Left lobe of liver (tissue), 2 donors: ENCODE measurements around the gene PIANP. TPM values are rescaled to one million over a fixed set of nuclear protein-coding genes. Genes with fewer than 3 reads are reported as not detected.
"Not testable (repeated sequence)": the region's sequence is repeated elsewhere in the genome, so short reads cannot be mapped to it uniquely, and the experiment has no call there.

Source experiments
- ATAC-seq: fragments of 200-7000 bp; cut with Tn5 transposase; one replicate; pipeline ENCODE4 v1.9.1; 2020; ENCODE audit warnings: mild to moderate bottlenecking, moderate library complexity
- DNase-seq: peaks from one replicate; pipeline ENCODE4 v3.0.0-alpha.2; 2020; ENCODE audit warnings: low spot score
- total RNA-seq: library from RNA; stranded (reverse); gene quantifications from one replicate; pipeline ENCODE4 v1.2.1, GENCODE V29; 2021
- donor health status: DM: no; HTN: no; CAD: no; lungs with moderate emphysema.
- donor health status: DM: no; HTN: yes; CAD: no.

The PIANP gene, protein sequence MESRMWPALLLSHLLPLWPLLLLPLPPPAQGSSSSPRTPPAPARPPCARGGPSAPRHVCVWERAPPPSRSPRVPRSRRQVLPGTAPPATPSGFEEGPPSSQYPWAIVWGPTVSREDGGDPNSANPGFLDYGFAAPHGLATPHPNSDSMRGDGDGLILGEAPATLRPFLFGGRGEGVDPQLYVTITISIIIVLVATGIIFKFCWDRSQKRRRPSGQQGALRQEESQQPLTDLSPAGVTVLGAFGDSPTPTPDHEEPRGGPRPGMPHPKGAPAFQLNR
- total RNA-seq, result not detected

DNA sequence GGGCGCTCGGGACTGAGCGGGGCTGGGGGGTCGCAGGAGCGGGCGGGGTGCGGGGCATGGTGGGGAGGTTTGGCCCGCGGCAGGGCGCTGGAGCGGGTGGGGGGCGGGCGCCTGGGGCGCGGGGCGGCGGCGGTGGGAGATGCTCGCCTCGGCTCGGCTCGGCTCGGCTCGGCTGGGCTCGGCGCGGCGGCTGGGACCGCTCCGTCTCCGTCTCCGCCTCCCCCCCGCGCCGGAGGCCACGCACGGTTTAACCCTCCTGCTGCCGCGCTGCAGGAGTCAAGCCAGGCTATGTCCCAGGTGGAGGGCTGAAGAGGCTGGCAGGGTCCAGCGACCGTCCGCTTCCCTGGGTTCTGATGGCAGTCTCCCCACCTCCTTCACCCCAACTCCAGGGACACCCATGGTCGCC lies at the start of gene PIANP:
TSS of gene PIANP (minus strand) at position 170 of the 406 bp plus-strand sequence. CDS start 2,754 bp downstream, outside the sequence.
- DNase-seq, result no peak
- ATAC-seq, result peak; percentile 60

DNA sequence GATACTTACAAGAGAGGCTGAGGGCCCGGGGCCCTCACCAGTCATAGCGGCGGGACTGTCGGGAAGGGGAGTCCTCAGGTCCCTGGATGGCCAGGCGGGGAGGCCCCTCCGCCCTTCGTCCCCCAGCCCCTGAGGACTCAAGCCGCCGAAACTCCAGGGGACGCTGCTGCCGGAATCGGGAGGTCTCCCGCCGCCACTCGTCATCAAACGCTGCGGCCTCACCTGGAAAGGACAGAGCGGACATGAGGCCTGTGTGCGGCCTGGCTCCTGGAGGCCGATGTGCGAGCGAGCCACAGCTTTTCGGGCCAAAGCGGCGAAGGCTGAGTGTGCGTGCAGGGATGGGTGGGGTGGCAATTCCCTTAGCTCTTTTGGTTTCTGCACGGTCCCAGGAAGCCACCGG lies 48.1 kb upstream of the PIANP start:
- no peak for DNase-seq
- ATAC-seq, result no peak

DNA sequence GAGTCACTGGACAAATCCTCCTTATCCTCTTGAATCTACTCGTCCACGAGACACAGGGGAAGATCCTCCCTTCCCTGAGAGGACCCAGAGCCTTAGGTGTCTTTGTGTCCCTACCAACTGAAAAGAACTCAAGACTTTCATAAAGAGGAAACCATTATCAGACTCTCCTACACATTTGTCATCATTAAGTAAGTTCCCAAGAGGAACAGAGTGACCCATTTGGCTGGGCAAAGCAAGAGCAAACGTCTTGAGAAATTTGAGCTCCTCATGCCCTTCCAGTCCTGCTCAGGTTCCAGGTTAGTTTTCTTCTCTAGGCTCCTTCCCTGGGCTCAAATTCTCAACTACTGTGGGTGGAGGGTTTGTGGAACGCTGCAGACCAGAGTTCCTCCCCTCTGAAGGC lies 46.6 kb upstream of the PIANP start:
- ATAC-seq (no peak), DNase-seq (no peak)

DNA sequence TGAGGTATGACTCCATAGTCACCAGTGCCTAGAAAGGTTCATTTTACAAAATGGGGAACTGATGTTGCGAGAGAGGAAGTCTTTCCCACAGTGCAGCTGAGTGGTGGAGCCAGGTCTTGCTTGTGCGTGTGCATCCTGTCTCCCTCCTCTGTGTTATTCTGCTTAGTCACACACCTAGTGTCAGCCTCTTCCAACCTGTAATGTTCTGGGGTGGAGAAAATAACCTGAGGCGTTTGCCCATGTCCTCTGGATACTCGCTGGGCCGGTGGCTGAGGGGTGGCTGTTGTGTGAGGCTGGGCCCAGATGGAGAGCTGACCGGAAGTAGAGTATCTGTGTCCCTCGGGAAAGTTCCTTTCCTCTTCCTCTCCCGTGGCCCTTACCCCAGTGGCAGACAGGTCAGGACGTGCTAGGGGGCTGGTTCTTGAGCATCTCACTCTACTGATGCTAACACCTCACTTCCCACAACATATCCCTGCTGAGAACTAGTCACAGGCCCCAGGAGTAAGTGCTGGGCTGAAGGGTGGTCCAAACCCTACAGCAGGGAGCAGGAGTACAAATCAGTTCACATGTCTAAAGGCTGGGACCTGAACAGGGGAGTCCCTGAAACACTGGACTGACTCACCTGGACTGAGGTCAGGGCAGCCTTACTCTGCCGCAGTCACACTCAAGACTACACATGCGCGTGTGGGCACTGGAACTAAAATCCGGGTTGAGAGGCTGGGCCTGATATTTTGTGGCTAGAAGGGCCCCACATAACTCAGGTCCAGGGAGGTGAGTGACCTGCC lies 45.3 kb upstream of the PIANP start:
- ATAC-seq, result peak; percentile 45

DNA sequence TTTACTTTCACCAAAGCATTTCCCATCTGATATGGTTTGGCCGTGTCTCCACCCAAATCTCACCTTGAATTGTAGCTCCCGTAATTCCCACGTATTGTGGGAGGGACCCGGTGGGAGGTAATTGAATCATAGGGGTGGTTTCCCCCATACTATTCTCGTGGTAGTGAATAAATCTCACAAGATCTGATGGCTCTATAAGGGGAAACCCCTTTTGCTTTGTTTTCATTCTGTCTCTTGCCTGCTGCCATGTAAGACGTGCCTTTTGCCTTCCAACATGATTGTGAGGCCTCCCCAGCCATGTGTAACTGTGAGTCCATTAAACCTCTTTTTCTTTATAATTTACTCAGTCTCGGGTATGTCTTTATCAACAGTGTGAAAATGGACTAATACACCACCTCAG lies 42.7 kb upstream of the PIANP start:
- not testable (repeated sequence) for DNase-seq, ATAC-seq

More for the DNA sequence above, 45.3 kb upstream of the PIANP start:
- DNase-seq, result no peak

DNA sequence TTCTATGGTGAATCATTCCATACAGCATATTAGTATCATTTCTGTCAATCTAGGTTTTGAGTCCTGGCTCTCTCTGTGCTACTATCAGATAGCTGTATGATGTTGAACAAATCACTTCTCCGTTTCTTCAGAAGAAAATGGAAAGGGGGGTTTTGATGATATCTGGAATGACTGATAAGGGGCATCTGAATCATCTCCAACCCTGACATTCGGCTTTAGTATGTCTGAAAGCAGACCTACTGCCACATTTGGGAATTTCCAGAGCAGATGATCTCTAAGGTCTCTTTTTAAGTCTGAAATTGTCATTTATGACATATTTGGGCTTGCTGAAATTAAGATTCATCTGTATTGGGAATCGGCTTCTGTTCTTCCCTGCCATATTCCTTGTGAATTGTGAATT lies 42.2 kb upstream of the PIANP start:
- ATAC-seq (no peak), DNase-seq (no peak)

DNA sequence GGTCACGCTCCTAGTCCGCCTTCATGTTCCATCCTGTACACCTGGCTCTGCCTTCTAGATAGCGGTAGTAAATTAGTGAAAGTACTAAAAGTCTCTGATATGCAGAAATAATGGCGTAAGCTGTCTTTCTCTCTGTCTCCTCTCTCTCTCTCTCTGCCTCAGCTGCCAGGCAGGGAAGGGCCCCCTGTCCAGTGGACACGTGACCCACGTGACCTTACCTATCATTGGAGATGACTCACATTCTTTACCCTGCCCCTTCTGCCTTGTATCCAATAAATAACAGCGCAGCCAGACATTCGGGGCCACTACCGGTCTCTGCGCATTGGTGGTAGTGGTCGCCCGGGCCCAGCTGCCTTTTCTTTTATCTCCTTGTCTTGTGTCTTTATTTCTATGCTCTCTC lies 41.5 kb upstream of the PIANP start:
- DNase-seq, ATAC-seq: not testable (repeated sequence)

DNA sequence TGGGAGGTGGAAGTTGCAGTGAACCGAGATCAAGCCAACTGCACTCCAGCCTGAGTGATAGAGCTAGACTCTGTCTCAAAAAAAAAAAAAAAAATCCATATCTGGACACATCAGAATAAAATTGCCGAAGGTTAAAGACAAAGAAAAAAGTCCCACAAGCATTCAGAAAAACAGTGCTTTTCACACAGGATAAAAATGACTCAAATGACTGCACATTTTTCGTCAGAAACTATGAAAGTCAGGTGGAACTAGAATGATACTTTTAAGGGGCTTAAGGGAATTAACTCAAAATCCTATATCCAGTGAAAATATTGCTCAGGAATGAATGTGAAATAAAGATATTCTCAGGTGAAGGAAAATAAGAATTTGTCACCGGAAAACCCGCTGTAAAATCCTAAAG lies 36.1 kb upstream of the PIANP start:
- DNase-seq, result no peak
- no peak for ATAC-seq

DNA sequence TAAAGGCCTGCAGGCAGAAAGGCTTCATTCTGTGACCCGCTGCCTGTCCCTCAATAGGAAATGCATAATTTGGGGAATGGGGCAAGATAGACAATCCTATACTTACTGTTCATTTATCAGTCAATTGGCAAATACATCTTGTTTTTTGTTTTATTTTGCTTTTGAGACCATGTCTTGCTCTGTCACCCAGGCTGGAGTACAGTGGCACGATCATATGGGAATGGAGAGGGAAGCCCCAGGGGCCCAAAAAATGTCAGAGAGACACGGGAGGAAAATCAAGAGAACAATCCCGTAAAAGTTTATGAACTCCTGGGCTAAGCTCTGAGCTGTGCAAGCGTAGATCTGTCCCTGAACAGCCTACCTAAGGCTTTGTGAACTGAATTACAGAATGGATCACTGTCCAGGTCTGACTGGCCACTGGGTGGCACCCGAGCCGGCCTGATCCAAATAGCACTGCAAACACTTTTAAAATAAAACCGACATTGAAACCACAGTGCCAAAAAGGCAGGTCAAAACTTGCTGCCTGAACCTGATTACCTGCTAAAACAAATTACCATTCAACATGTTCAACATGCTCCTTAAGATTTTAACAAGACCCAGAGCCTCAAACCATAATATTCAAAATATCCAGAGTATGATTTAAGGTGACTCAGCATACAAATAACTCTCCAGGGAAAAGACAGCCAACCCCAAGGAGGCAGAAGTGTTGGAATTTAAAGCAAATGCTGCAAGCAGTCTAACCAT lies 35.0 kb upstream of the PIANP start:
- peak; percentile 81 for DNase-seq
- ATAC-seq, result peak; percentile 99

DNA sequence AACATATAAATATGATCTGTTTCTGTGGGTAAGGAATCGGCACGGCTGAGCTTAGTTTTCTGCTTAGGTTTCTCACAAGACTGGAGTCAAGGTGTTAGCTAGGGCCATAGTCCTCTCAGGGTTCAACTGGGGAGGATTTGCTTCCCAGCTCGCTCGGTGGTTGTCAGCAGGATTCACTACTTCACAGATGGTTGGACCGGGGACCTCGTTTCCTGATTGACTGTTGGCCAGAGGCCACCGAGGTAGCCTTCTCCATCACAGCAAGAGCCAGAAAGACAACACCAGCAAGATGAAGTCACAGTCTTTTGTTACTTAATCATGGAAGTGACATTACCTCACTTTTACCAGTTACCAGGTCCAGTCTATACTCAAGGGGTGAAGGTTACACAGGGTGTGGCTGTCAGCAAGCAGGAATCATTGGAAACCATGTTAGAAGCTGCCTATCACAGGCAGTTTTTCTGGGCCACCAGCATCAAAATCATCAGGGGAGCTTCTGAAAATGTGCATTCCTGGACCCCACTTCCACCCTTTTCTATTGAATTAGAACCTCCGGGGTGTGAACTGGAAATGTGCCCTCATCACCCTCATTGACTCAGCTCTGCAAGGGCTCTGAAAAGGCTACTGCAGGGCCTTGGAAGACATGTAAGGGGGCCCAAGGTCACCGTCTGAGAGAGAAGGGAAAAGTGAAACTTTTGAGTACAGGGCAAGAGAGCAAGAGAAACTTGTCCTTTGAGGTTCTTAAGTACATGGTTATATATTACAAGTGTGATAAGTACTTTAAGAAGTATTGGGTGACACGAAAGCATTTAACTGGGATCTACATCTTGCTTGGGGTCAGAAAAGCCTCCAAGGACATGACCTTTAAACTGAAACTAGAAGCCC lies 34.1 kb upstream of the PIANP start:
- DNase-seq (no peak), ATAC-seq (no peak)

DNA sequence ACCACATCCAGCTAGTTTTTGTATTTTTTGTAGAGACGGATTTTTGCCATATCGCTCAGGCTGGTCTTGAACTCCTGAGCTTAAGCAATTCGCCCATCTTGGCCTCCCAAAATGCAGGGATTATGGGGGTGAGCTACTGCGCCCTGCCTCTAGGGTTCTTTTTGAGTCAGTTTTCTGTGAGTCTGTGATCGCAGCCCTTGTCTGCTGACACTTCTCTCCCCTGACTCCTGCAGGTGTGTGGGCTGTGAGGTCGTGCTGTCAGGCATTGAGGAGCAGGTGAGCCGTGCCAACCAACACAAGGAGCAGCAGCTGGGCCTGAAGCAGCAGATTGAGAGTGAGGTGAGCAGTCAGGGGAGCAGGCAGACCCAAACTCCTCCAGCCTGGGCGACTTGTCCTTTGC lies 29.6 kb upstream of the PIANP start:
- DNase-seq, result no peak
- no peak for ATAC-seq

DNA sequence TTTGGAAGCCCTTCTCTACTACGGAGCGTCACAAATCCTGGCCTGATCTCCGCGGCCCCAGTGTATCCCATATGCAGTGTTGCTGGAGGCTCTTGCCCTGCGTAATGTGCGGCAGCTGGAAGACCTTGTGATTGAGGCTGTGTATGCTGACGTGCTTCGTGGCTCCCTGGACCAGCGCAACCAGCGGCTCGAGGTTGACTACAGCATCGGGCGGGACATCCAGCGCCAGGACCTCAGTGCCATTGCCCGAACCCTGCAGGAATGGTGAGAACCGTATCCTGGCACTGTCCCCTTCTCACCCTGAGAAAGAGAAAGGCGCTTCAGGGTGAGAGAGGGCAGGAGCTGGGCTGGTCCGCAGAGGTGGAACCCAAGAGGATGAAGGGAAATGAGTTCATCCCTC lies 28.6 kb upstream of the PIANP start:
- DNase-seq, result no peak
- ATAC-seq, result no peak

DNA sequence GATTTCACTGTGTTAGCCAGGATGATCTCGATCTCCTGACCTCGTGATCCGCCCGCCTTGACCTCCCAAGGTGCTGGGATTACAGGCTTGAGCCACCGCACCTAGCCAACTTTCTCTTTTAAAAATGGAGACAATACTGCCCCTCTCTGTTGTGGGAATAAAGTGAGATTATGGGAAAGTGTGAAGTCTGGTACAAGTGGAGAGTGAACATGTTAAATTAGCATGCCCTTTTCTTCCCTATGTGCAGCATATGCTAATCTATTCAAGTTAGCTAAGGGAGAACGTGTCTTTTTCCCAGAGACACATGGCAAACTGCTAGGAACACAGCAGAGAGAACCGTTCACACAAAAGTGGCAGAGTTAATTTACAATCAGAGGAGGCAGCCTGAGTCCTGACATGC lies 24.7 kb upstream of the PIANP start:
- ATAC-seq, result no peak

DNA sequence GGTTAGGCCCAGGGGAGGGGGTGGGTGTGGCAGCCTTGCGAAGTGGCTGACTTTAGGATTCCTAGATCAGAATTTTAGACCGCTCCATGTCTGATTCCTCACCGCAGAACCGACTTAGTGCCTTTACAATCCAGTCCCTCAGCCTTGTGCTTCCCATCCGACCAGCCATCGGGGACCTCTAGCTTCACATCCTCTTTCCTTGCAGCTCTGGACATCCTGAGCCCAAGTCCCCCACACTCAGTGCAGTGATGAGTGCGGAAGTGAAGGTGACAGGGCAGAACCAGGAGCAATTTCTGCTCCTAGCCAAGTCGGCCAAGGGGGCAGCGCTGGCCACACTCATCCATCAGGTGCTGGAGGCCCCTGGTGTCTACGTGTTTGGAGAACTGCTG lies 23.8 kb upstream of the PIANP start:
- ATAC-seq, result peak; percentile 5
- no peak for DNase-seq

More for the DNA sequence above, 24.7 kb upstream of the PIANP start:
- no peak for DNase-seq

DNA sequence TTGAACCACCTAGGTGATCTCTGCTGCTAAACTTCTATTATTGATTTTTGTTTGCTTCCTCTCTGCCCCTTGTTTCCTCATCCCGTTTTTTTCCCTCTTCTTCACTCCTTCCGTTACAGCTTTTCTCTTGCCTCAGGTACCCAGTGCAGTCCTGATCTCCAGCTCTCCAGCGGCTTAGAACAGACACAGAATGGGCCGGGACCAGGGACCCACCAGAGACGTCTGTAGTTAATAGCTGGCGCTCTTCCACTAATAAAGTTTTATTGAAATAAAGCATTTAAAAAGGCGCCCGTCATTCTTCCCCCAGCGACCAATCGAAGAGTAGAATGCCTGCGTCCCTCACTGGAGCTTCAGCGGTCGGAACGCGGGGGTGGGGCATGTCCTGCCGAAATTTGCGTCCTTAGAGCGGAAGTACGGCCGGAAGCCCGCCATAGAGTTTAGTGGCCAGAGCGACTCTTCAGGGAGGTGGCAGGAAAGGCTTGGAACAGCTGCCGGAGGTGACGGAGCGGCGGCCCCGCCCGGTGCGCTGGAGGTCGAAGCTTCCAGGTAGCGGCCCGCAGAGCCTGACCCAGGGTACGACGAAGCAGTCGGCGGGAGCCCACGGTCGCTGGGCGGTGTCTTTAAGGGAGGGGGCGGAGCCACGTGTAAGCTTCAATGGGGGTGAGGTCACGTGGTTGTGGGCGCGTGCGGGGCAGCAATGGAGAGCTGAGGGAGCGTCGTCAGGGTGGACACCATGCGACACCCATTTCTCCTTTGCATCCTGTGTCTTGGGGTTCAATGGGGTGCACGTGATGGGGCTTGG lies 23.2 kb upstream of the PIANP start, which contains the start of gene COPS7A:
TSS of gene COPS7A (plus strand) at position 440 of the 802 bp plus-strand sequence. CDS start 611 bp downstream, outside the sequence.
- ATAC-seq, result peak; percentile 98

DNA sequence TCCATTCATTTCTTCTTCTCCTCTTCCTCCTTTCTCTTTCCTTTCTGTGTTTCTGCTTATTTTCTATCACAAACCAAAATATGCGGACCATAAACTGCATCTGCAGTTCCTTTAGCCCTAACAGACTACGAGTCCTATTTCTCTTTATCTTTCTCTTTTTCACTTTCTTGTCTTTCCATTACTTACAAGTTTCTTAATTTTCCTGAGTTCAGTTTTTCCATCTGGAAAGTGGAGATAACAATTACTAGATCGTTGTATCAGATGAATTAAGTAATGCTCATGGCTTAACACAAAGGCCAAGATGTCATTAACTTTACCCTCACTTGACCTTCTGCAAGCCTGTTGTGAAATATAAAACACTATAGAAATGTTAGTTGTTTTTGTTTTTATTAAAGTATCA lies 22.2 kb upstream of the PIANP start:
- DNase-seq (no peak), ATAC-seq (no peak)

More for the DNA sequence above, 23.2 kb upstream of the PIANP start, which contains the start of gene COPS7A:
- DNase-seq, result peak; percentile 99

DNA sequence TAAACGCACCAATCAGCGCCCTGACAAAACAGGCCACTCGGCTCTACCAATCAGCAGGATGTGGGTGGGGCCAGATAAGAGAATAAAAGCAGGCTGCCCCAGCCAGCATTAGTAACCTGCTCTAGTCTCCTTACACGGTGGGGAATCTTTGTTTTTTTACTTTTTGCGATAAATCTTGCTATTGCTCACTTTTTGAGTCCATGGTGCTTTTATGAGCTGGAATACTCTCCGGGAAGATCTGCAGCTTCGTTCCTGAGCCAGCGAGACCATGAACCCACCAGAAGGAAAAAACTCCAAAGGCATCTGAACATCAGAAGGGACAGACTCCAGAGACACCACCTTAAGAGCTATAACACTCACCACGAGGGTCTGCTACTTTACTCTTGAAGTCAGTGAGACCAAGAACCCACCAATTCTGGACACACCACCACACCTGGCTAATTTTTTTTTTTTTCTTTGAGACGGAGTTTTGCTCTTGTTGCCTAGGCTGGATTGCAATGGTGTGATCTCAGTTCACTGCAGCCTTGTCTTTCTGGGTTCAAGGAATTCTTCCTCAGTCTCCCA lies 16.3 kb upstream of the PIANP start:
- no peak for ATAC-seq
- DNase-seq, result no peak

DNA sequence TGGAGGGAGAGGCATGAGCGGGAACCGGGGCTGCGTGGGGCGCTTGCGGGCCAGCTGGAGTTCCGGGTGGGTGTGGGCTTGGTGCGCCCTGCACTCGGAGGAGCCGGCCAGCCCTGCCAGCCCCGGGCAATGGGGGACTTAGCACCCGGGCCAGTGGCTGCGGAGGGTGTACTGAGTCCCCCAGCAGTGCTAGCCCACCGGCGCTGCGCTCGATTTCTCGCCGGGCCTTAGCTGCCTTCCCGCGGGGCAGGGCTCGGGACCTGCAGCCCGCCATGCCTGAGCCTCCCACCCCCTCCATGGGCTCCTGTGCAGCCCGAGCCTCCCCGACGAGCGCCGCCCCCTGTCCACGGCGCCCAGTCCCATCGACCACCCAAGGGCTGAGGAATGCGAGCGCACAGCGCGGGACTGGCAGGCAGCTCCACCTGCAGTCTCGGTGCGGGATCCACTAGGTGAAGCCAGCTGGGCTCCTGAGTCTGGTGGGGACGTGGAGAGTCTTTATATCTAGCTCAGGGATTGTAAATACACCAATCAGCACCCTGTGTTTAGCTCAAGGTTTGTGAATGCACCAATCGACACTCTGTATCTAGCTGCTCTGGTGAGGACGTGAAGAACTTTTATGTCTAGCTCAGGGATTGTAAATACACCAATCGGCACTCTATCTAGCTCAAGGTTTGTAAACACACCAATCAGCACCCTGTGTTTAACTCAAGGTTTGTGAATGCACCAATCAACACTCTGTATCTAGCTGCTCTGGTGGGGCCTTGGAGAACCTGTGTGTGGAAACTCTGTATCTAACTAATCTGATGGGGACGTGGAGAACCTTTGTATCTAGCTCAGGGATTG lies 15.6 kb upstream of the PIANP start:
- not testable (repeated sequence) for ATAC-seq, DNase-seq
